Daoy (cell line): ENCODE data around the gene TNFRSF18. TPM values are rescaled to one million over a fixed set of nuclear protein-coding genes. Genes with fewer than 3 reads are reported as not detected.
A peak's percentile ranks its signal among the peaks of the same experiment; 100 is the strongest.
"Not testable (repeated sequence)": the region's sequence is repeated elsewhere in the genome, so short reads cannot be mapped to it uniquely, and the experiment has no call there.

ENCODE experiments used
- DNase-seq: peaks from one replicate; pipeline ENCODE4 v3.0.0-alpha.2; 2015; ENCODE audit warnings: low read depth
- total RNA-seq: library from RNA; depleted of rRNA; stranded (reverse); fragments of >200 nt; shearing (Covaris generic); gene quantifications from 2 replicates; pipeline ENCODE4 v1.2.3, GENCODE V29; 2014; rRNA removed

The TNFRSF18 gene, protein sequence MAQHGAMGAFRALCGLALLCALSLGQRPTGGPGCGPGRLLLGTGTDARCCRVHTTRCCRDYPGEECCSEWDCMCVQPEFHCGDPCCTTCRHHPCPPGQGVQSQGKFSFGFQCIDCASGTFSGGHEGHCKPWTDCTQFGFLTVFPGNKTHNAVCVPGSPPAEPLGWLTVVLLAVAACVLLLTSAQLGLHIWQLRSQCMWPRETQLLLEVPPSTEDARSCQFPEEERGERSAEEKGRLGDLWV
- 0.89 and 1.9 TPM in 2 replicates for total RNA-seq

- DNase-seq: no peak
Observed at GRCh38 chr1:1206376-1206965, at the start of gene TNFRSF18. Gene TNFRSF18, minus strand, starts transcription at chr1:1206592. Its CDS starts 21 bp downstream, at chr1:1206571.

DNA sequence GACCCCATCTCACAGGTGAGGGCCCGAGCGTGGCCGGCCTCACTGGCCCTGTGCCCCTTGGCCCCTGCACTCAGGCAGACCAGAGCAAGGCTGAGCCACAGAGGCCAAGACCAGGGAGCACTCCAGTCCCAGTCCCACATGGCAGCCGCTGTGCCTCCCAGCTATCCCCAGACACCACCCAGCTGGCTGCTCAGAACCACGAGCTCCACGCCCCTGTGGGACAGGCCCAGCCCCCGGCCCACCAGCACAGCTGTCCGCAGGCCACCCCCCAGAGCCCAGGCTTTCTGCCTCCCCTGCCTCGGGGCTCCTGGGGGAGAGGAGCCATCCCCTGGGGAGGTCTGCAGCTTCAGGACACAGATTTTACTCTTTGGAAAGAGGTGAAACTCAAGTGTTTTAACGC lies 49.2 kb upstream of the TNFRSF18 start:
- DNase-seq: no peak

DNA sequence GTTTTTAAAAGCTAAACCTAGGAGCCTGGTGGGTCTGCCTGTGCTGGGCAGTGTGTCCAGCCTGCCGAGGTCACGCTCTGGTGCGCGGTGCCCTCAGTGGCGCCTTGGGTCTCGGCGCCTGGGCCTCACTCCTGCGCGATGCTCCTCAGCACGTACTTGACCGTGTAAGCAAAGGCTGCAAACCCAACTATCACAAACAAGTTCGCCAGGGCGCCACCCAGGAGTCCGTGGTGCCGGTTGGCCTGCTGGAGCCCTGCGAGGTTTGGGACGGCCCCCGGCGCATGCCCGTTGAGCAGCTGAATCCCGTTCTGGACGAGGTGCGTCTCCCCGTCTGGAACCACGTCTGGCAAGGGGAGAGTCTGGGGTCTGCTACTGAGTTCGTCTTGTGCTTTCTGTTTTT lies 48.7 kb upstream of the TNFRSF18 start:
- DNase-seq: no peak

- no peak for DNase-seq
Observed at GRCh38 chr1:1254667-1254998, 48.2 kb upstream of the TNFRSF18 start.

DNA sequence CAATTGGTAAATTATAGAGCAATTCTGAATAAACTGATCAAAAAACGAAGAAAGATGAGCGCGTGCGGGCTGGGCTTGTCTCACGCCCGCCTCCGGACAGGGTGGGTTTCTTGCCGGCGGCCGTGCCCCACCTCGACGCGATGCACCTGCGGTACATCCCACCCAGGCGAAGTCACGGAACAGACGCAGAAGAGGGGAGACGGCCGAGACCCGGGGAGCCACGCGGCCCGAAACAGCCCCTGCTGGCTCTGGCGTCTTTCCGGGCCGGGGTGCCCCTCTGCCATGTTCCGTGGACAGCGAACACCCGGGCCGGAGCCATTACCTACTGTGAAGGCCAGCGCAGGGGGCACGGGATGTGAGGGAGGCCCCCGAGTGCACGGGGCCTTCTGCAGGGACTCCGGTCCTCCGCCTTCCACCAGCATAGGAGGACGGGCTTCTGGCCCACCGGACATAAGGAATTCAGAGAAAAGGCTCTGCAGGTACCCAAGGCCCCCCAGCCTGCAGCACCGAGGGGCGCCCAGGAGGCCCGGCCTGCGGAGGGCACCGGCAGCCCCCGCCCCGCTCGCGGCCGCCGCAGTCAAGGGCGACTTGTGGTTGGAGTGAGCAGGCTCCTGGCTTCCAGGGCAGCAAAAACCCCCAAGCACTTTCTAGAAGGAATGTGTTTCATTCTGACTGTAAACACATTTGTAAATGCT lies 47.7 kb upstream of the TNFRSF18 start:
- no peak for DNase-seq

DNA sequence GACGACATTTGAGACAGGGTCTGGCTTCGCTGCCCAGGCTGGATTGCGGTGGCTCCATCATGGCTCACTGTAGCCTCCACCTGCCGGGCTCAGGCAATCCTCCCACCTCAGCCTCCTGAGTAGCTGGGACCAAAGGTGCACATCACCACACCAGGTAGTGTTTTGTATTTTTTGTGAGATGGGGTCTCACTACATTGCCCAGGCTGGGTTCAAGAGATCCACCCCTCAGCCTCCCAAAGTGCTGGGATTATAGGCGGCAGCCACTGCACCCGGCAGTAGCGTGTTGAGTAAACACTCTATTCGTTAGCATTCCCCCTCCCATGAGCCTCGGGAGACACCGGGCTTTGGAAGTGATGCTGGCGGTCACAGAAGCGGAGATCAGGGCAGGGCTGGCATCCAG lies 46.9 kb upstream of the TNFRSF18 start:
- no peak for DNase-seq

GRCh38 chr1:1250786-1251284 lies 44.4 kb upstream of the TNFRSF18 start:
- no peak for DNase-seq

DNA sequence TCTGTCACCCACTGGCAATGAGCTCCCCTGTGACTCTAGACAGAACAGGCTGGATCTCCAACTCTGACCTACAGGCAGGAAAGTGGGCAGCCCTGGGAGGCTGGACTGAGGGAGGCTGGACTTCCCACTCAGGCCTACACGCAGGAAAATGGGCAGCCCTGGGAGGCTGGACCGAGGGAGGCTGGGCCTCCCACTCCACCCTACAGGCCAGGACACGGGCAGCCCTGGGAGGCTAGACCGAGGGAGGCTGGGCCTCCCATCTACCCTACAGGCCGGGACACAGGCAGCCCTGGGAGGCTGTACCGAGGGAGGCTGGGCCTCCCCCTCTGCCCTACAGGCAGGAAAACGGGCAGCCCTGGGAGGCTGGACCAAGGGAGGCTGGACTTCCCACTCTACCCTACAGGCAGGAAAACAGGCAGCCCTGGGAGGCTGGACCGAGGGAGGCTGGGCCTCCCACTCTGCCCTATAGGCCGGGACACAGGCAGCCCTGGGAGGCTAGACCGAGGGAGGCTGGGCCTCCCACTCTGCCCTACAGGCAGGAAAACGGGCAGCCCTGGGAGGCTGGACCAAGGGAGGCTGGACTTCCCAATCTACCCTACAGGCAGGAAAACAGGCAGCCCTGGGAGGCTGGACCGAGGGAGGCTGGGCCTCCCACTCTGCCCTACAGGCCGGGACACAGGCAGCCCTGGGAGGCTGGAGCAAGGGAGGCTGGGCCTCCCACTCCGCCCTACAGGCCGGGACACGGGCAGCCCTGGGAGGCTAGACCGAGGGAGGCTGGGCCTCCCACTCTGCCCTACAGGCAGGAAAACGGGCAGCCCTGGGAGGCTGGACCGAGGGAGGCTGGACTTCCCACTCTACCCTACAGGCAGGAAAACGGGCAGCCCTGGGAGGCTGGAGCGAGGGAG lies 41.9 kb upstream of the TNFRSF18 start:
- not testable (repeated sequence) for DNase-seq

GRCh38 chr1:1247341-1247913 lies 41.0 kb upstream of the TNFRSF18 start:
- DNase-seq: no peak

DNA sequence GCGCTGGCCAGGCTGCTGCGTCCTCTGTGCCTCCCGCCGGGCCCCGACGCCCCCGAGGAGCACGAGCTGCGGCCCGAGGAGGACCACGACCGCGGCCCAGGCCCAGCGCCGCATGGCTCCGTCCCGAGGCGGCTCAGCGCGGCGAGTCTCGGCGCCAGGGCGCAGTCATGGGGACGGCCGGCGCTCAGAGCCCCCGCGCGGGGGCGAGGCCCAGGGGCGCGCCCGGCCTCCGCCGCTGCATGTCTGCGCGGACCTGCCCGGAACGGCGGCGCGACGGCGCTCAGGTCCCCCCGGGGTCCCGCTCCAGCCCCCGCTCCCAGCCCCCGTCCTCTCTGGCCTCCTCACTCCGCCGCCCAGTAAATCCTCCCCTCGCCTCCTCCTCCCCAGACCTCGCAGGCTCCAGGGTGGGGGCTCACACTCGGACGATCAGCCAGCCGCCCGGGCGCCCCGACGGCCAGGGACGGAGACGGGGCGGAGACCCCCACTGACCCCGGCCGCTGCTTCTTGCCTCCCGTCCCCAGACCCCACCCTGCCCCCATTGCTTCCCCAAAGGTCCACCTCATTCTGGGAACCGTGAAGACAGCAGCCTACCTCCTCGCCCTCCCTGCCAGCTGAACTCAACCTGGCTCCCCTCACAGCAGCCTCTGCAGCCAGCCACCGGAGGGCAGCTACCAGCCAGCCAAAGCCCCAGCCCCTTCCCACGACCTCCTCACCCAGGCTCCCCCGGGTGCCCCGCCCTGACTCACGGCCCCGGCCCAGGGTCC lies 40.4 kb upstream of the TNFRSF18 start, which contains the start of gene C1QTNF12:
Gene C1QTNF12 (minus strand): TSS at position 146 of the 764 bp plus-strand sequence. CDS start 32 bp downstream, at position 114.
- DNase-seq: peak; percentile 25

DNA sequence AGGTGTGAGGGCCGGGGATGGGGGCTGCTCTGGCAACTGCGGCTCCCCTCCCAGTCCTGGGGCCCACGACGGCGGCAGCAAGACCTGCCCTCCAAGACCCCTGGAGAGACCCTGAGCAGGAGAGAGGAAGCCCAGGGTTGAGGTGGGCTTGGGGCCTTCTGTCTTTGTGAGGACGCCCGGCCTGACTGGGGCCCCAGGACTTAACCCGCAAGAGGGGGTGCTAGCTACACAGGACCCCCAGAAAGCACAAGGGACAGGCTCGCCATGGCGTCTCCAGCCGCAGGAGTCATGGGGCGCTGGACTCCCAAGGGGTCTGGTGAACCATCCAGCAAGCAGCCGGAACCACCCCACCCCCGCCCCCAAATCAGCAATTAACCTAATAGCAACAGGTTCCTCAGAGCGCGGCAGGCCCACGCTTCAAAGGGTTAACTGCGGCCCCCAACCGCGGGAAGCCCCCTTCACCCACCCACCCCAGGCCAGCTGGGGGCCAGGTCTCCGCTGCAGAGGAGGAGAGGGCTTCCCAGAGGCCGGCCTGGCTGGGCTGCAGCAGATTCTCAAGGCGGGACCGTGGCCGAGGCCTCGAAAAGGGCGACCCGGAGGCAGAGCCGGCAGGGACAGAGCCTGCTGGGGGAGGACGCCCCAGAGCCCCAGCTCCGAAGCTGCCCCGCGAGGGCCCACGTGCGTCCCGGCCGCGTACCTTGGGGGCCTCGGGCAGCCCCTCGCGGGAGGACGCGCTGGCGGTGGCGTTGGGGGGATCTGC lies 39.6 kb upstream of the TNFRSF18 start:
- no peak for DNase-seq

GRCh38 chr1:1245178-1245816 lies 38.9 kb upstream of the TNFRSF18 start:
- DNase-seq: no peak

- peak; percentile 26 for DNase-seq
Observed at GRCh38 chr1:1244192-1244811, 37.9 kb upstream of the TNFRSF18 start.

GRCh38 chr1:1243807-1244191 lies 37.4 kb upstream of the TNFRSF18 start:
- peak; percentile 27 for DNase-seq

GRCh38 chr1:1243266-1243660 lies 36.9 kb upstream of the TNFRSF18 start:
- no peak for DNase-seq

DNA sequence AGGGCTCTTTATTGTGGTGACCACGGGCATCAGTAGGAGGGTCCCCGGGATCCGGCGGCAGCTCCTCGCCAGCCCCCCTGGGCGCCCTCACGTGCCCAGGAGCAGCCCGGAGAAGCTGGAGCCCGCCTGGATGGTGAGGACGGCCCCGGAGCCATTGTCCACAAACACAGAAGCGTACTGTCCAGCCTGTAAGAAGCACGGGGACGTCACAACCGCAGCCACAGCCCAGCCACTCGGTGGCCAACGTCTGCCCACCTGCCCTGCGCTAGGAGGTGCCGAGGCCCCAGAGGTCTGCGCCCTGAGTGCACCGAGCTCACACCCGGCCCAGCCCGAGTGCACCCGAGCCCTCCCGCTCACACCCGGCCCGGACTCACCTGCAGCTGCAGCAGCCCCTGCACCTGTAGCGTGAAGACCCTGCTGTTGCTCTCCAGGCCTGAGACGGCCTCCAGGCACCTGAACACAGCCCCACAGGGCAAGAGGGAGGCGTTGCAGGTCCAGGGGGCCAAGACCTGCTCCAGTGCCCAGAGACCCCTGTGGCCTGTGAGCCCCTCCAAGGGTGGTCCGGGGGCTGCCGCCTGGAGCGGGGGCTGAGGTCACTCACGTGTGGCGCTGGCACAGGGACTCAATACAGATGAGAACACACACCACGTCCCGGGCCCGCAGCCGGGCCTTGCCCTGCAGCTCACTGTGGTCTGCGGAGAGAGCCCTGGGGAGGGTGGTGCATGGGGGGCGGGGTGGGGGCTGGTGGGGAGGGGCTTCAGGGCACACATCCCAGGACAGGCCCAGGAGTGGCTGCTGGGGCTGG lies 36.3 kb upstream of the TNFRSF18 start:
- no peak for DNase-seq

GRCh38 chr1:1241588-1242219 lies 35.3 kb upstream of the TNFRSF18 start:
- DNase-seq: no peak
